Neural crest cell (in vitro differentiated cells): ENCODE data around the gene DEF6. TPM values are rescaled to one million over a fixed set of nuclear protein-coding genes. Genes with fewer than 3 reads are reported as not detected.

Experiments used
- DNase-seq: peaks from one replicate; pipeline ENCODE4 v3.0.0; 2021; ENCODE audit warnings: low read depth, mixed read lengths, low spot score
- H3K27ac Mint-ChIP-seq: one replicate; pipeline ENCODE4 v1.8.0; 2021; ENCODE audit warnings: mild to moderate bottlenecking, mixed read lengths; ENCODE audit not compliant: unreplicated experiment
- H3K27me3 Mint-ChIP-seq: 2 replicates; pipeline ENCODE4 v1.8.0; 2021; ENCODE audit warnings: low read depth, mild to moderate bottlenecking, mixed read lengths
- H3K36me3 Mint-ChIP-seq: 2 replicates; pipeline ENCODE4 v1.8.0; 2021; ENCODE audit warnings: low read depth, mild to moderate bottlenecking, mixed read lengths
- H3K4me1 Mint-ChIP-seq: 2 replicates; pipeline ENCODE4 v1.8.0; 2021; ENCODE audit warnings: mixed read lengths
- H3K4me3 Mint-ChIP-seq: one replicate; pipeline ENCODE4 v1.8.0; 2021; ENCODE audit warnings: mild to moderate bottlenecking, mixed read lengths
- H3K9me3 Mint-ChIP-seq: 2 replicates; pipeline ENCODE4 v1.8.0; 2021; ENCODE audit warnings: mixed read lengths
- CTCF ChIP-seq: fragments of 200-600 bp; sonication (generic); conservative IDR thresholded peaks from 2 replicates; pipeline ENCODE4 v1.5.0; 2021; ENCODE audit warnings: antibody characterized with exemption, mild to moderate bottlenecking
- total RNA-seq: library from RNA; stranded (reverse); gene quantifications from 2 replicates; pipeline ENCODE4 v1.2.1, GENCODE V29; 2021

The DEF6 gene
- total RNA-seq, 1 donor from 2014 or later, result 1.9 TPM

GRCh38 chr6:35272005-35272404 lies 25.6 kb upstream of the DEF6 start:
- Mint-ChIP-seq H3K4me1 (peaks cover 17% of the 10 kb centered on the region), H3K9me3 (no peaks in the 10 kb centered on the region), H3K27ac (no peak overlapping the region), H3K36me3 (no peaks in the 10 kb centered on the region), H3K4me3 (no peak overlapping the region), H3K27me3 (no peaks in the 10 kb centered on the region)
- DNase-seq, result no peak
- no peak for TF ChIP-seq CTCF

GRCh38 chr6:35273822-35274559 lies 23.6 kb upstream of the DEF6 start:
- no peak for TF ChIP-seq CTCF
- DNase-seq, result no peak
- Mint-ChIP-seq H3K27me3 (no peaks in the 10 kb centered on the region), H3K4me3 (no peak overlapping the region), H3K4me1 (peaks cover 17% of the 10 kb centered on the region), H3K36me3 (no peaks in the 10 kb centered on the region), H3K27ac (no peak overlapping the region), H3K9me3 (no peaks in the 10 kb centered on the region)

GRCh38 chr6:35275744-35276260 lies 21.8 kb upstream of the DEF6 start:
- Mint-ChIP-seq H3K36me3 (no peaks in the 10 kb centered on the region), H3K27me3 (no peaks in the 10 kb centered on the region), H3K27ac (no peak overlapping the region), H3K4me3 (no peak overlapping the region), H3K4me1 (peaks cover 17% of the 10 kb centered on the region), H3K9me3 (no peaks in the 10 kb centered on the region)
- DNase-seq, result no peak
- TF ChIP-seq CTCF, result no peak

- Mint-ChIP-seq H3K36me3 (peaks cover 3% of the 10 kb centered on the region), H3K4me1 (peaks cover 17% of the 10 kb centered on the region), H3K27me3 (no peaks in the 10 kb centered on the region), H3K4me3 (no peak overlapping the region), H3K9me3 (no peaks in the 10 kb centered on the region), H3K27ac (no peak overlapping the region)
- no peak for DNase-seq
- no peak for TF ChIP-seq CTCF
Observed at GRCh38 chr6:35278708-35279107, 18.9 kb upstream of the DEF6 start.

- no peak for DNase-seq
- Mint-ChIP-seq H3K4me3 (no peak overlapping the region), H3K36me3 (peaks cover 3% of the 10 kb centered on the region), H3K27me3 (no peaks in the 10 kb centered on the region), H3K9me3 (no peaks in the 10 kb centered on the region), H3K4me1 (no peaks in the 10 kb centered on the region), H3K27ac (no peak overlapping the region)
- no peak for TF ChIP-seq CTCF
Observed at GRCh38 chr6:35280903-35281302, 16.7 kb upstream of the DEF6 start.
